NCI-H187 (cell line): ENCODE results near the gene CST3.
"Not testable (repeated sequence)": the region's sequence is repeated elsewhere in the genome, so short reads cannot be mapped to it uniquely, and the experiment has no call there.

ENCODE experiments used
- DNase-seq, 2 experiments: peaks; one replicate each; lab custom pipeline; 2025; lab: John Stamatoyannopoulos, UW

CST3 gene

DNA sequence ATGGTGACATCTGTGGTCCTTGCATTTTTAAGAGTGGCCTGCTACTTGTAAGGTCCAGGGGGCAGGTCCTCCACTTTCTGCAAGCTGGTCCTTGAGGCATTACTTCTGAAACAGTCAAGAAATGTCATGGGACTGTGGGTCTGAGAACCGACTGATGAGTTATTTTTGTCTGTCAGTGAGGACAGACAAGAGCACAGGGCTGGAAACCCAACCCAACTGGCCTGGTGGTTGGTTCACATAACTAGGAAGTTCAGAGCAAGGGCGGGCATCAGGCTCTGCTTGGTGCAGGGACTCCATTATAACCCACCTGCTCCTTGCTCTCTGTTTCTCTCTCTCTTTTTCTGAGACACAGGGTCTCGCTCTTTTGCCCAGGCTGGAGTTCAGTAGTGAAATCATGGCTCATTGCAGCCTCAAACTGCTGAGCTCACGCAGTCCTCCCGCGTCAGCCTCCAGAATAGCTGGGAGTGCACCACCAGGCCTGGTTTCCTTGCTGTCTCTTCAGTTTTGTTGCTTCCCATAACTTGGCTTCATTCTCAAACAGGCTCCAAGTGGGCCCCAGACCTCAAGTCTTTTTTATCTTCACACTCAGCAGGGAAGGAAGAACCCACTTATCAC lies 9.2 kb downstream of the CST3 start:
- DNase-seq: no peak

DNA sequence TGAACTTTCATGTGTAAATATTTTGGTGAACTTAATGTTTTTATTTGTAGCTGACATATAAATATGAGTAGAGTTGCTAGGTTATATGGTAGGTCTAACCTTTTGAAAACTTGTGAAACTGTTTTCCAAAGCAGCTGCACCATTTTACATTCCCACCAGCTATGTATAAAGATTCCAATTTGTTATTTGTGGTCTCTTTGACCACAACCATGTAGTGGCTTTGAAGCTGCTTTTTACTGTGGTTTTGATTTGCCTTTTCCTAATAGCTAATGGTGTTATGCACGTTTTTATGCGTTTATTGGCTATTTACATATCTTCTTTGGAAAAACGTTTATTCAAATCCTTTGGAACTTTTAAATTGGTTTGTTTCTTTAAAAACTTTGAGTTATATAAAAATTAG lies 10.3 kb downstream of the CST3 start:
- DNase-seq: no peak

DNA sequence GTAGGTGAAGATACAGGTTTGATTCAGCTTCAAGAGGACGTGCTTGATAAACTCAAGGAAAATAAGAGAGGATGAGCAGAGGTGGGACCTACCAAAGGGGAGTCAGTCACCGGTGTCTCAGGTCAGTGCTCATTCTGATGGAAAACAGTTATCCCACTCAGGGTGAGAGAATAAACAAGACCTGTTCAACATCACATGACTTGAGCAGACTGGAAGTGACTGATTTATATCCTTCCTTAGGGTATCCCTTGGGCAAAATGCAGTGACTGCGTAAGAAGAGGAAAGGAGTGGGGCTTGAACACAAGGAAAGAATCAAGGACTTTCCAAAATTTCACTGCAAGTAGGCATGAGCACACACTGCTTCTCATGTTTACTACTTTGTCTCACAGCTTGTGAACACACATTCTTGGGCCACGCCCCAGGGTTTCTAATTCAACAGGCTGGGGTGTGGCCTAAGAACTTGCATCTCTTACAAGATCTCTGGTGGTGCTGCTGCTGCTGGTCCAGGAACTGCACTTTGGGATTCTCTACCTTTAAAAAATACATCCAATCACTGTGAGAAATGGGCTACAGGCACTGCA lies 11.6 kb downstream of the CST3 start:
- no peak for DNase-seq

DNA sequence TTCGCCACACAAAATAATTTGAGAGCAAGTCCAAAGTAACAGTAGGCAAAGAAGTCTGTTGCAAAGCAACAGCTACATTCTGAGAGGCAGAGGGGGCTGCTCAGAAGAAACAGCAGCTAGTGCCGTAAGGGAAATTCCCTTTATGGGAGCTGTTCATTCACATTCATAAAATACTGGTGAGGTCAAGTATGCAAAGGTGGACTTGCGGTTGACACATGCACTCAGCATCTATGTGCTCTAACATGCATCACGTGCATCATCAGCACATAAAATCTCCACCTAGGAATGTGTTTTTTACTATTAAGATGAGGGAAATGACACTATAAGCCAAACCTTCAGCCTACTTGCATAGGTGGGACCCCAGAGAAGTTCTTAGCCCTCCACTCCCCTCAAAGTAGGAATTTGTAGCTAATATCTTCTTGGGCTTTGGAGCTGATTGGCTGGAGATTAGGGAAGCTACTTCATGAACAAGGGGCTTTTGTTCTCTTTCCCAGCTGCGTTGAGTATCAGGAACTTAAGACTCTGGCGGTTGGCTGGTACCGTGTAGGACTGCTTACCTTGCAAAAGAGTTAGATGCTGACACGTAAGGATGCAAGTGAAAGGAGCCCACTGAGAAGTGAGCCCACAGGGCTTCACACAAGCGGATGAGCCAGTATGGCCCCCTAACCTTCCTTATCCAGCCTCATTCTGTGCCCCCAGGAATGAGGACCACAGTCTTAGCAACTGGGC lies 12.4 kb downstream of the CST3 start:
- no peak for DNase-seq

DNA sequence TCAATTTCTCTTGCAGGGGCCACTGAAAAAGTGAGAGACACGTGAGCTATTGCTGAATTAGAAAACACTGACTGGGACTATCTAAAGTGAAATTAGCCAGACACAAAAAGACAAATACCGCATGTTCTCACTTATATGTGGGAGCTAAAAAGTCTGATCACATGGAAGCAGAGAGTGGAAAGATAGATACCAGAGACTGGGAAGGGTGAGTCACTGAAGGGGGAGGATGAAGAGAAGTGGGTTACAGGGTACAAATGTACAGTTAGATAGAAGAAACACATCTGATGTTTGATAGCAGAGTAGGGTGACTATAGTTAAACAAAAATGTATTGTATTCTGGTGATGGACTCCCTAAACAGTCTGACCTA lies 13.4 kb downstream of the CST3 start:
- no peak for DNase-seq

DNA sequence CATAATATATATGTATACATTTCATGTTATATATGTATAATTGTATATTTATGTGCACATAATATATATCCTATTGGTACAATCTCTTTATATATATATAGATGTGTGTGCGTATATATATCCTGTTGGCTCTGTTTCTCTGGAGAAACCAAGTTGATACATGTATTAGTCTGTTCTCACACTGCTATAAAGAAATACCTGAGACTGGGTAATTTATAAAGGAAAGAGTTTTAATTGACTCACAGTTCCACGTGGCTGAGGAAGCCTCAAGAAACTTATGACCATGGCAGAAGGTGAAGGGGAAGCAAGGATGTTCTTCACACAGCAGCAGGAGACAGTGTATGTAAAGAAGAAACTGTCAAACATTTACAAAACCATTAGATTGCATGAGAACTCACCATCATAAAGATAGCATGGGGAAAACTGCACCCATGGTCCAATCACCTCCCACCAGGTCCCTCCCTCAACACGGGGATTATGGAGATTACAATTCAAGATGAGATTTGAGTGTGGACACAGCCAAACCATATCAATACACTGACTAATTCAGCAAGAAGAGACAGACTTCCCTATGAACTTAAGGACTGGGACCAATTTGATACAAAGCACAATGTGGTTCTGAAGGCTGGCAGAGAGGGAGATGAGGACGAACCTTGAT lies 14.0 kb downstream of the CST3 start:
- DNase-seq: no peak

DNA sequence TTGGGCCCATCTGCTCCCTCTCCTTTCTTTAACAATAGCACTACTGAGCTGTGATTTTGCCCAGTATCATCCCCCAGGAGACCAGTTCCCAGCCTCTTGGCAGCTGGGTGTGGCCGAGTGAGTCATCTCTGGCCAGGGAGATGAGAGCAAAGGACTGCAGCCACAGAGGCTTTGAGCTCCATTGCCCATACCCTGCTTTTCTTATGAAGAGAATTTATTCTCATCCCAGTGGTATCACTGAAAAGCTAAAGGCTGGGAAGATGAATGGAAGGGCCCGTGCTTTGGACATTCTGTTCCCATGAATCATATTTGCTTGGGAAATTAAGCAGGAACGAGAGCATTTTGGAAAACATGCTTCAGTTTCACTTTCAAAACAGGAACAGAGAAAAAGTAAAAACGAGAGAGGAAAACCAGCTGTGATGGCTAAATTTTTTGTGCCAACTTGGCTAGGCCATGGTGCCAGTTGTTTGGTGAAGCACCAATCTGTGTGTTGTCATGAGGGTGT lies 14.9 kb downstream of the CST3 start:
- DNase-seq: no peak

DNA sequence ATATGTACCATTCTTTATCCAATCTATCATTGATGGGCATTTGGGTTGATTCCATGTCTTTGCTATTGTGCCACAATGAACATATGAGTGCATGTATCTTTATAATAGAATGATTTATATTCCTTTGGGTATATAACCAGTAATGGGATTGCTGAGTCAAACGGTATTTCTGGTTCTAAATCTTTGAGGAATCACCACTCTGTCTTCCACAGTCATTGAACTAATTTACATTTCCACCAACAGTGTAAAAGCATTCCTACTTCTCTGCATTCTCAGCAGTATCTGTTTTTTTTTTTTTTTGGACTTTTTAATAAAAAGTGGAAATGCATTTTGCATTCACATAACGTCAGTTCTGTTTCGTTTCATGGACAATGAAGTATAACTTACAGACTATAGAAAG lies 15.4 kb downstream of the CST3 start:
- DNase-seq: not testable (repeated sequence)

DNA sequence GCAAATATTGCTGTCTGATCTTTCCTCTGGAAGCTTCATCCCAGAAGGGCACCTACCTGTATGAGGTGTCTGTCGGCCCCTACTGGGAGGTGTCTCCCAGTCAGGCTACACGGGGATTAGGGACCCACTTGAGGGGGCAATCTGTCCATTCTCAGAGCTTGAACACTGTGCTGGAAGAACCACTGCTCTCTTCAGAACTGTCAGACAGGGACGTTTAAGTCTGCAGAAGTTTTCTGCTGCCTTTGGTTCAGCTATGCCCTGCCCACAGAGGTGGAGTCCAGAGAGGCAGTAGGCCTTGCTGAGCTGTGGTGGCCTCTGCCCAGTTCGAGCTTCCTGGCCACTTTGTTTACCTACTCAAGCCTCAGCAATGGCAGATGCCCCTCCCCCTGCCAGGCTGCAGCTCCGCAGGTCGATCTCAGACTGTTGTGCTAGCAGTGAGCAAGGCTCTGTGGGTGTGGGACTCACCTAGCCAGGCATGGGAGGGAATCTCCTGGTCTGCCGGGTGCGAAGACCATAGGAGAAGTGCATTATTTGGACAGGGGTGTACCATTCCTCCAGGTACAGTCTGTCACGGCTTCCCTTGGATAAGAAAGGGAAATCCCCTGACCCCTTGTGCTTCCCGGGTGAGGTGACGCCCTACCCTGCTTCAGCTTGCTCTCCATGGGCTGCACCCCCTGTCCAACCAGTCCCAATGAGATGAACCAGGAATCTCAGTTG lies 16.9 kb downstream of the CST3 start:
- DNase-seq: not testable (repeated sequence)

DNA sequence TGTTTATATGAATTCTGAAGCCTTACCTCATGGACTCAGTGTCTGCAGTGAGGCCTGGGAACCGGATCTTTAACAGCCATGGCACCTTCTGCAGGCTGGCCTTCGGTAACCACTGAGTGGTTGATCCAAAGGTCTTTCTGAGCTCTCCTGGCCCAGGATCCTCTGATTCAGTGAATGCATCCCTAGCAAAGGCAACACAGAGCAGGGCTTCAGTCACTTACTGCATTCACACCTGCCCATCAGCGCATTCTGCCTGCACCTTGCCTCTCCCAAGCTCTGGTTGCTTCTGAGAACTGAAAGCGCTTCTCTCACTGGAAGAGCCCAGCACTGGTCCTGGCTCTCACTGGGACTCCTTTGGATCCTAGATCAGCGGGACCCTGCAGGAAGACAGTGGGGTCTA lies 23.6 kb downstream of the CST3 start:
- no peak for DNase-seq

DNA sequence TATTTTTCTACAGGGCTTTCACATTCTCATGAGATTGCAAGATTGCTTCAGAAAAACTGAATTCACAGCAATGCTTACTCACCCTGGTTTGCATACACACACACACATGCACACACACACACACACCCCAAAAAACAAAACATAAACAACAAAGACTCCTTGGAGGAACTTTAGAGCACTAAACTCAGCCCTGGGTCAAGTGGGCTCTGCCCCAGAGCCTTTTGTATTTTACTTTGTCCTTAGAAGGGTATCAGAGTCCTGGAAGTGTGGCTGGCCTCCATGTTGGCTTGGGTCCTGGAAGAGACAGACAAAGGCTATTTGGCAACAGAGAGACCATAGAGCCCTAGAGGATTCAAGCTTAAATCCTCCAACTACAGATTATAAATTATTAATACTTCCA lies 24.1 kb downstream of the CST3 start:
- DNase-seq: no peak

DNA sequence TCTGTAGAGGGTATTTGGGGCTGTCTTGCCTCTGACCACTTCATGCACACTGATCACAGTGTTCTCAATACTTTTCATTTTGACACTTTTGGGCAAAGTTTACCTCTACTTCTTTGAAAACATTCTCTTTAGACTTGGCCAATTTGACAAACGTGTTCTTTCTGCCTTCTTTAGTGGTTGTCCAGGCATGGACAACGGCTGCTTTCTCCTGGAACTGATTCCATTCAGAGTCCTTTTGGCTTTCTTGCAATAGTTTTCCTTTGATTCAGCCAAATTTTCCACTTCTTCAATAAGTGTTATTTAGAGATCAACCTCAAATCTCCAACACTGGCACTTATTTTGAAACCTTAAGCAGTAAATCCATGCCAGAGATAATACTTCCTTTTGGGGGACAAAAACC lies 25.4 kb downstream of the CST3 start:
- no peak for DNase-seq

DNA sequence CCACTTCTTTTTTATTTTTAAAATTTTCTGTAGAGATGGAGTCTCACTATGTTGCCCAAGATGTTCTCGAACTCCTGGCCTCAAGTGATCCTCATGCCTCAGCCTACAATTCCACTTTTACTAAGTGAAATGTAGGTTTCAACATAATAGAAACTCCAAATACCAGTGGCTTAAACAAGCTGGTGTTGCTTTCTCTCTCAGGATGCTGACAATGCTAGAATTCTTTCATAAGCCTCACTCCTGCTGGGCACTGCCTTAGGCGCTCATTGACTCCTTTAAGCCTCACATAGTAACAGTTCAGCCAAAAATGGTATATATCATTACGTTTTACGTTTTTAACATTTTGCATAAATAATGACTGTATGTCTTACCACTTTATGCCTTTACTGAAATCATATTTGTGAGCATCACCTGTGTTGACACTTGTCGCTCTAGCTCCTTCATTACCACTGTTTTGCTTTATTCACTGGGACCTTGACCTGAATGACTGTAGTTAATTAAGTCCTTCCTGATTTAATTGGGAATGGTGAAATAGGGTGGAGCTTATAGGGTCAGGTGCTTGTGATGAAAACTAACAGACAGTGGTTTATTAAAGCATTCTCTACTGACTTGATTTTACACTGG lies 28.2 kb downstream of the CST3 start:
- DNase-seq: no peak

DNA sequence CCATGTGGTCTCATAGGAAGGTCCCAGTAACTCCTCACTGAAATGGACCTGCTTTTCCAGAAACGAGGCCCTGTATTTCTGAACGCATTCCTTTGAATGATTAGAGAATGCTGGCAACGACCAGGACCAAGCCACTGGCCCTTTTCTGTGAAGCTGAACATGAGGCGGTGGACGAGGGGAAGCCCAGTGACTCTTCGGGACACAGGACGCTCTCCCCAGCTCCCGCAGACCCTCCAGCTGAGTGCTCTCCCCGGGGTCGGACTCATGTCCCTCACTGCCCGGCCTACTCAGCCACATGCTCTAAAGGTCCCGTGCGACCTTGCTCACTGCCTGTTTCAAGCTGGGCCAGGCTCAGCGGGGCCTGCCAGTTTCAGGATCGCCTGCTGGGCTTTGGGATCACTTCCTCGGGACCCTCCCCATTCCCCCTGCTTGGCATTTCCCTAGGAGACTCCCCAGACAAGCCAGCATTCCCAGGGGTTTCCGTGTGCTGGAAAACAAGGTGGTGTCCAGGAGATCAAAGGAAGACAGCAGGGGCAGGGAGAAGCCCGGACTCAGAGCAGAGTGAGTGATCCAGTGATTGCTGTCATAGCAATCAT lies 29.4 kb downstream of the CST3 start:
- DNase-seq: no peak

DNA sequence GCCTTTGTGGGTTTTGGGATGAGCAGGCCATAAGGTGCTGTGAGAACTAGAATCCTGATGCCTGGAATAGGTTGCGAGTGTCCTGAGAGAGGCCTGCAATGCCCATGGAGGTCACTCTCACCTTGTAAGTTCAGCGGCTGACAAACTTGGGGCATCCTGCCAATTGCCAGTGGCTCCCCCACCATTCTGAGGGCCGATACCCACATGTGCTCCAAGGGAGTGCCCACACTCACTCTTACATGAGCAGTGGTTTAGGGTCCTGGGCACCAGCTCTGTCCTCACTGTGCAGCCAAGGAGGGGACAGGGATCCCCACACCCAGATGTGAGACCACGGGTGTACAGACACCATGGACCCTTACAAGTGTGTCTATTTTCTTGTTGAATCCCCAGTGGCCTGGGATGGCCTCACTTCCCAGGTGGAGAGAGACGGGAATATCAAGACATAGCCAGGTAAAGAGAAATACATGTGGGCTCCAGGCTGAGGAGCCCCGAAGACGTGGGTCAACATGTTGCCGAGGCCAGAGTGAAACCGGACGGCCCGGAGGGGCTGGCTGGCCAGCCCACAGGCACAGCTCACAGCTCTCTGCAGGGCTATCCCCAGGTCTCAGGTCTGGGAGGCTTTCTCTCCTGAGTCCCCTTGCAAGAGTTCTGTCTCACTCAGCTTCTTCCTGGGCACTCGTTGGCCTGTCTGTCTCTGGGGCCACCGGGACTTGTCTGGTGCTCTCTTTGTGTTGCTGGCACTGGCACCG lies 30.1 kb downstream of the CST3 start:
- DNase-seq: no peak

DNA sequence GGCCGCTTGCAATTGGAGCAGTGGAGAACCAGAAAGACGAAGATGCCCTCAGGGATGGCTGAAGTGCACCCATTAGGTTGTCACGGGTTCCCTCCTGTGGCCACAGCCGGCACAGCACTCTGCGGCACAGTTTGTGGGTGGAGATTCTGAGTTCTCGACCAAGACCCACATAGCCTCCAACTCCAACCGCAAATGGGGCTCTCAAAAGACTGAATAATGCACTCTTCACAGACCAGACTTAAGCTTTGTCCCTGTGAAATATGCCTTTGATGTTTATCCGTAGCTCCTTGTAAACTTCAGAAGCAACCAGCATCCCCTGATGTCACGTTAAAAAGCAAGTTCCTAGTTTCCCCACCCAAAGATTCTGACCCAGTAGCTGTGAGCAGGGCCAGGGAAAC lies 31.1 kb downstream of the CST3 start:
- peak; percentile 7 to 26 for DNase-seq

DNA sequence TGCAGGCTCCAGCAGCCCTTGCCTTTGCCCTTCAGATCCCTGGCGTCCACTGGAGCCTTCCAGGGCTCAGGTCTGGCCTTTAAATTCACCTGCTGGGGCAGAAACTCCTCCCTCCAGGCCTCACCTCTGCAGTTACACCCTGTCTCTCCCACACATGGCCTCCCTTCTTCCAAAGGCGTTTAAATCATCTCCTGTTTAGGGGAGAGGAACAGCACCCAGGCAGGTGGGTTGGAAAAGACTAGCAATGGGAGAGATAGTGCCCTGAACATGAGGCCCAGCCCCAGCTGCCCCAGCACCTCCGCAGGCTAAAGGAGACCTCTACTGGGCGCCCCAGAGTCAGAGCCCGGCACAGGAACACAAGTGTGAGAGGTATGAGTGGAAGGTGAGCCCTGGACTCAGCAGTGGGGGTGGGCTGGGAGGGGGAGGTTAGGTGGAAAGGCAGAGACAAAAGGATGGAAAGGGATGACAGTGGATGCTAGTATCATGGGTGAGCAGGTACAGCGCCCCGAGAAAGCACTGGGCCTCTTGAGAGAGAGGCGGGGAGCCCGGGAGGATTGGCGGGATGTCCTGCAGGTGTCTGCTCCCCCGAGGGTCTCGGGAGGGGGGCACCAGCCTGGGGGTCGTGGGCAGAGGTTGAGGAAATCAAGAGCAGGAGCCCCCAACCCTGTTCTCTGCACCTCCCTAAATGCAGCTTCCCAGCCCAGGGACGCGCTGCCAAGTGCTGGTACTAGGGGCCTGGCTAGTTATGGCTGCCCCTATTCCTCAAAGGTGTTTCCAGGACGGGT lies 31.7 kb downstream of the CST3 start, which contains the start of gene CST9:
TSS of gene CST9 (minus strand) at position 51 of the 785 bp plus-strand sequence. CDS start 53 bp downstream, outside the sequence.
- DNase-seq: no peak

DNA sequence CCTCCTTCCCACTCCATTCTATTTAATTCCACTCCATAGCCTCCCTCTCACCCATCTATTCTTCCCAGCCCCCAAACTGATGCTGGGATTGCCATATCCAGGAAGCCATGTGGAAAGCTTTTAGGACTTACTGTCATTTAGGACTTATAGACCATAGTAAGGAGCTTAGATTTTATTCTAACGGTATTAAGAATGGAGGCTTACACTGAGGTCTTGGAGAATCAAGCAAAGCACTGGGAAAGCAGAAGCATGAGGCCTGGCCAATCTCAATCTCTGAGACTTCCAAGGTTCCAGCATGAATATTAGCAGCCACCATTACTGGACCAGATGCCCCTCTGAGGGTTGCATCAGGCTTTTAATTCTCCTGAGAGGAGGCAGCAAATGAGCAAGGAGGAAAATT lies 33.4 kb downstream of the CST3 start:
- DNase-seq: no peak

DNA sequence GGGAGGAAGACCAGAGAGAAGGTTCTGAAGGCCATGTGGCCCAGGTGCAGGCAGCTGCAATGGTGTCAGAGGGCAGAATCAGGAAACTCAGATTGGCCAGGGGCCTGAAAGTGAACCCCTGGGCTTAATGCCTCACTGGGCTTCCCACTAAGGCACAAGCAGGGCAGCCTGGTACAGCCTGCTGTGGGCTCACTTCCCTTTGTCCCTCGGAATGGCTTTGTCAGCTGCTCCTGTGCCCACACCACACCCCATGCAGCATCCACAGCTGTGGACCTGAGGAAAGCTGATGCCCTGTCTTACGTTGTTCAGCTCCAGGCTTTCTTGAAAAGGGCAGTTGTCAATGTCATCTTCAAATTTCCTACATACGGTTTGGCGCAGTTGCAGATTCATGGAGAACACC lies 34.4 kb downstream of the CST3 start:
- no peak for DNase-seq

DNA sequence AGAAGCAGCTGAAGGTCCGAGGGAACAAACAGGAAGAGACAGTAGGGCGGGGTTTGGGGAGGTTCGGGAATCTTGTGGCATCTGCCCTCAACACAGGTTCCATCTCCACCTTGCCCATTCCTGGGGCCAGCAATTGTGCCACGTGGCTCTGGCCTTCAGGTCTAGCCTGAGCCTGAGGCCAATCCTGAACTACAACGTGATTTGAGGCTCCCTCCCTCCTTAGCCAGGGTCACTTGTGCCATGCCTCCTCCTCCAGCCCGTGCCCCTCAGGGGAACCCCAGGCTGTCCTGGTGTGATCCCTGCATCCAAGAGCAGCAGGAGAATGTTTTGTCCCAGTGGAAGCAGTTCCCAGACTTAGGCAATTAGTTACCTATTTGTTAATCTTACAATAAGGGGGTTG lies 35.1 kb downstream of the CST3 start:
- no peak for DNase-seq
